HL-60/S4 (cell line): ENCODE measurements around the gene MVB12B.

Source experiments
- in situ Hi-C: fragments of 300-500 bp; cut with MboI; formaldehyde crosslinking; loops from 2 replicates; pipeline ENCODE4 v1.14.3; 2022; ENCODE audit warnings: low sequenced_read_pairs

MVB12B gene

GRCh38 chr9:126513159-126514036, 186.8 kb downstream of the MVB12B start:
- in situ Hi-C loops, result no loop called here

DNA sequence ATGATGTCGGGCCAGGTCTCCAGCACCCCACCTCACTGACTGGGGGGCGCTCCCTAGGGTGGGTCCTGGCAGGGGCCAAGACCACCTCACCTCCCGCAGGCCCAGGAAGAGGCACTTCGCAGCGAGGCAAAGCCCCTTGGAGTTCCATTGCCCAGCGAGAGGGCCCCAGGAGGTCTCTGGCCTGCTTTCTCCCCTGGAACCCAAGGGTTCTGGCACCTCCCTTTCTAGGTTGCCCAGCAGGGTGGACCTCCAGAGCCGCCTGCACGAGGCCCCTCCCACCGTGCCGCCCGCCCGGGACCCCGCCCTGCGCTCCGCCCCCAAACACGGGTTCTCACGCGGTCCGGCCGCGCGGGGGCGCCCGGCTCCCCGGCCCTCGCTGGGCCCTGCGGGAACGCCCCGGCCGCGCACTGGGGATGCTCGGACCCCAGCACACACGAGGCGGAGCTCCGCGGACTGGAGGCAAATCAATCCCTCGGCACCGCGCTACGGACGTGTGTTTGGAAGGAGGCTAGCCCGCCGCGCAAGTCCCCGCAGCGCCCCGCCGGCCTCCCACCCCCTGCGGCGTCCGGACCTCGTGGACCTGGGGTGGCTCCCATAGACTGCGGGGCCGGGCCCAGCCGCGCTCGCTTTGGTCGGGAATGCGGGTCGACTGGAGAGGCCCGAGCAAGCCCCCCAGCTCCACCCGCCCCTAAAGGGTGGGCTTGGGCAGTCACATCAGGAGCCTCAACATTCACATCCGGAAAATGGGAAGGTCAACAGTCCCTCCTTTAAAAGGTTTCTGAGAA, 187.6 kb downstream of the MVB12B start:
- in situ Hi-C loops, result no loop called here

DNA sequence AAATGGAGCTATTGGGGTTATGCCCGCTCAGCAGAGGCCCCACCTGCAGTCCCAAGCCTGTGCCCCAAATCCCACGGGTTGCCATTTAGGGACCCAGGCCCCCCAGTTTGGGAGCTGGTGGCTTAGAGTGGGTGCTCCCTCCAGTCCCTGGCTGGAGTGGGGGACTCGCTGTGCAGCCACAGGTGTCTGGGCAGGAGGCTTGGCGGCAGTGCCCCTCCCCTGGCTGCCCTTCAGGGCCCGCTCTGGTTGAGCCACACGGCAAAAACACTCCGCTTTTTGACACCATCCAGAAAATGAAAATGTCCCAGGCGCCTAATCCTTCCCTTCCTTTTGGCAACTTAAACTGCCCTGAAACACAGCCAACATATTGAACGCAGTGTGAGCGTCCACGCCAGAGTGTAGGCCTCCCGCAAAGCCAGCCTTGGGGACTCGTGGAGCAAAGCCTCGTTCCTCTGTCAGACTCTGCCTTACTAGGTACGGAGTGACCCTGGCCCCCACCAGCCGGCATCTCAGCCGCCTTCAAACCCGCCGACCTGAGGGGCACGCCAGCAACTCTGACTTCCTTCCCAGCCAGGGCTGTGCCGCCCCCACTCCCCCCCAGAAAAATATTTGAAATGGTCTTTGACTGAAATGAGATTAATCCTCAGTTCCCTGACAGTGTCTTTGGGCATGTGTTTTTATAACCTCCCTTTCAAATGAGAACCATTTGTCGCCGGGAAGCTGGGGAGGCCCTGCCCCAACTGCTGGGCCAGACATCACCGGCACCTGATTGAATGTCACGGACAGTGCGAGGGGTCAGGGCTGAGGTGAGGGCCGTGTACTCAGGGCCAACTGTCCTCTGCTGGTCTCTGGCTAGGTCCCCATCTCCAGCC, 188.6 kb downstream of the MVB12B start:
- in situ Hi-C loops, result no loop called here

DNA sequence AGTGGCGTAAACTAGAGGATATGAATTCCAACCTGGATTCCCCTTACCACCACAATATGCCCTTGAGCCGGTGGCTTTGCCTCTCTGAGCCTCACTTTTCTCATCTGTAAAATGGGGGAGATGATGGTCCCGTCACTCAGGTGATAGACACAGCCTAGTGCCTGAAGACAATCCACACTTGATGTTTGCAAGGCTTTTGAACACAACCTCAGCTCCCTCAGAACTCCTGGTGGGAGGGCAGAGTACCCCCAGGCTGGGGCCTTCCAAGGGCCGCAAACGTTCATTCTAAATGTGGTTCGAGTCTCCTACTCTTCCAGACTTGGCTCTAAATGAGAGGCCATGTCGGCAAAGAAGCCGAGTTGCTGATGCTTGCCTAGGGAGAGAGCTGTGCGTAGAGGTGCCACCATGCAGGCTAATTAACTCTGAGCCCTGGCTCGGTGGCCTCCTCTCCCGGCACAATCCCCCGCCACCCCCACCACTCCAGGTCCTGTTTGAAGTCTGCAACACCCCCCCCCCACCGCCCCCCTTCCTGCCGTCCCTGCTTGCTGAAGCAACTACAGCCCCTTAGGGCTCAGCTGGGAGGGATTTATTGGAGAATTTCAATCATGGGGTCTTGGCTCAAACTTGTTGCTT, 189.4 kb downstream of the MVB12B start:
- in situ Hi-C loops, result no loop called here

DNA sequence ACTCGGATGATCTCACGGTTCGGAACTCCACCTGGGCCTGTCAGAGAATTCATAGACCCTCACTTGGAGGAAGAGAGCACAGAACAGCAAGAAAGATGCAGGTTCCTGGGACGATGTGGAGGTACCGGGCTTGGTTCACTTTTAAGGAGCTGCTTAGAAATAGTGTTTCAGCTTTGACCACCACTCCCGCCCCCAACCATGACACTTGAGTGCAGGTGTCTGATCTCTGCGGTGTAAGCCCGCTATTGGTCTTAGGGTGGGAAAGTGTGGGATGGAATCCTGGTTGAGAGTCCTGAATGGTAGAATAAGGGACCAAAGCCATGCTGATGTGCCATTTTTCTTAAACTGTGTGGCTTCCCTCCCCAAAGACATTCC, 189.9 kb downstream of the MVB12B start:
- in situ Hi-C loops, result no loop called here

GRCh38 chr9:126516936-126517832, 190.6 kb downstream of the MVB12B start:
- in situ Hi-C loops, result no loop called here

DNA sequence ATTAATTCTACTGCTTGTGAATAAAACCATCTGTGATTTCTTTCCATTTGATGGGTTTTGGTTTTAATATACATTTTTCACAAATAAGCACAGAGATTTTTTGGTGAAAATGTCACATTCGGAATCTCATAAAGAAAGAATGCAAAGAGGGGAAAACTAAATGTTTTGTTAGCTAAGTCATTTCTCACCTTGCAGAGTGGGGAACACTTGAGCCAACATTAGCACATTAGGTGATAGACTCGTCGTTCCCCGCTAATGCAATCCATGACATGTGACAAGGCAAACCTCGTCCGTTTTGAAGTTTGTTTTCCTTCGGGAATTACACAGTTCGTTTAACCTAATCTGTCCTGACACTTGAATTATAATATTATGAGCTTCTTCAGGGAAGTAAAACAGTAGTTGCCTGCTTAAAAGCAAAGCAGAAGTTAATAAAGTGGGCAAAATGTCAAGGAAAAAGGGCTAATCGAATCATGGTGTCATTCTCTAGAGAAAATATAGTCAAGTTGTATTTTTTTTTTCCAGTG, 191.3 kb downstream of the MVB12B start:
- in situ Hi-C loops, result no loop called here

DNA sequence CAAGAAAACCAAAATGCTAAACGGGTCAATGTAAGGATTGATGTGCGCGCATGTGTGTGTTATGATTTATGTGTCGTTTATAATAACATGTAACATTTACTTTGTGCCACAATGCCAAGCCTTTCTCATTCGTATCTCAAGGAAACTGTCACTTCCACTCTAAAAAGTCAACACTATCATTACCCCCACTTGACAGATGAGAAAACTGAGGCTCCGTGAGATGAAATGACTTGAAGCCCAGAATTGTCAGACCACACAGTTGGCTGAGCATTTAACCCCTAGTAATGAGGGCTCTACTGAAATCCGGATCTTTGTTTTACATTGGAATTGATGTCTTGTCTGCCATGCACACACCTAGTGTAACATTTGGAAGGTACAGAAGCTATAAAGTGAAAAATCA, 192.1 kb downstream of the MVB12B start:
- in situ Hi-C loops, result no loop called here

- in situ Hi-C loops, result no loop called here
Observed at GRCh38 chr9:126519660-126520420, 193.2 kb downstream of the MVB12B start.

- in situ Hi-C loops, result no loop called here
Observed at GRCh38 chr9:126520453-126520852, 193.8 kb downstream of the MVB12B start.

- in situ Hi-C loops, result no loop called here
Observed at GRCh38 chr9:126521089-126521488, 194.5 kb downstream of the MVB12B start.

- in situ Hi-C loops, result no loop called here
Observed at GRCh38 chr9:126521551-126521950, 194.9 kb downstream of the MVB12B start.

GRCh38 chr9:126521976-126522590, 195.5 kb downstream of the MVB12B start:
- in situ Hi-C loops, result no loop called here

- in situ Hi-C loops, result no loop called here
Observed at GRCh38 chr9:126522612-126523356, 196.2 kb downstream of the MVB12B start.

DNA sequence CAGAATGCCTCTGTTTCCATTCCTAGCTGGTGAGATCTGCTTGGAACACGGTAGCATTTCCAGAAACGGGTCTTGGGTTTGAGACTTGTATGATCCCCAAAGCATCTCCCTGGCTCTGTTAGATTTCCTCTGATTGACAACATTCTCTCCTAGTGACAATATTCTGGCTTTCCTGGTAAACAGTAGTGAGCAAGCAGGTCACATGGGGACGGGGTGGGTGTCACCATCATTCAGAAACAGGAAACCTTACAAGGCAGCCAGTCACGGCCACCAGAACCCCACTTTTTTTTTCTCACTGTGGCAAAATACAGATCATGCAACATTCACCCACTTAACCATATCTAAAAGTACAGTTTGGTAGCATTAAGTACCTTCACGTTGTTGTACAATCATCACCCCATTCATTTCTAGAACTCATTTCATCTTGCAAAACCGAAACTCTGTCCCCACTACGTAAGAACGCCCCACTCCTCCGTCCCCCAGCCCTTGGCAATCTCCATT, 197.0 kb downstream of the MVB12B start:
- in situ Hi-C loops, result no loop called here

- in situ Hi-C loops, result no loop called here
Observed at GRCh38 chr9:126524353-126525077, 197.9 kb downstream of the MVB12B start.
